WERI-Rb-1 (cell line): ENCODE results near the gene FCRL1.

Source experiments
- DNase-seq: peaks from one replicate; pipeline ENCODE4 v3.0.0-alpha.2; 2020
- H3K27ac ChIP-seq: fragments of 250-450 bp; sonication (Bioruptor Pico); 2 replicates; pipeline ENCODE4 v1.5.1; 2020; ENCODE audit warnings: mild to moderate bottlenecking, moderate library complexity
- H3K27me3 ChIP-seq: fragments of 250-450 bp; sonication (Bioruptor Pico); 2 replicates; pipeline ENCODE4 v1.5.1; 2021; ENCODE audit warnings: mild to moderate bottlenecking, low read depth, moderate library complexity; ENCODE audit not compliant: insufficient read depth, severe bottlenecking
- H3K36me3 ChIP-seq: fragments of 250-450 bp; sonication (Bioruptor Pico); 2 replicates; pipeline ENCODE4 v1.5.1; 2020; ENCODE audit warnings: mild to moderate bottlenecking, moderate library complexity
- H3K4me3 ChIP-seq: 2 replicates; pipeline ENCODE4 v1.5.1; 2011; ENCODE audit warnings: low read depth, mild to moderate bottlenecking, control low read depth, low read length
- H3K9me3 ChIP-seq: fragments of 250-450 bp; sonication (Bioruptor Pico); 2 replicates; pipeline ENCODE4 v1.5.1; 2021; ENCODE audit warnings: mild to moderate bottlenecking, moderate library complexity; ENCODE audit not compliant: severe bottlenecking
- CTCF ChIP-seq: IDR thresholded peaks from 2 replicates; pipeline ENCODE4 v1.5.1; 2011; ENCODE audit warnings: low read depth, mild to moderate bottlenecking, control low read depth, inconsistent platforms, low read length

The FCRL1 gene

DNA sequence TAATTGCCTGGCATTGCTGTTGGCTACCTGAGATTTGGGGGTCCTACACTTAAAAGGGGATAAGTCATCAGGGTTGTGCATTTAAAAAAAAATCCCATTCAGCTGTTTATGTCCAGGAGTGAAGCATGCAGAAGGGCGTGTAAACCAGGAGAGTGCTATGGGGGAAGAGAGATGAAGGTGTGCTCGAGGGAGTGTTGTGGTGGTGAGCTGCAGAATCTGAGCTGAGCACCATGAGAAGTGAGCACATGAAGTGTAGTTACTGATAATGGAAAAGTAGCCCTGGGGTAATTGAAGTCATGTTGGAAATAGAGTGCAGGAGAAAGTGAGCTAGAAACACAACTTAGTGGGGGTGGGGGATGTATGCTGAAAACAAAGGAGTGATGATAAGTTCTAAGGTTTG, 705 bp downstream of the FCRL1 start:
- H3K27me3 ChIP-seq, result peaks cover 93% of the 10 kb centered on the region
- H3K27ac ChIP-seq, result no peak overlapping the region
- H3K9me3 ChIP-seq, result peaks cover 2% of the 10 kb centered on the region
- TF ChIP-seq CTCF, result no peak
- DNase-seq, result no peak
- no peak overlapping the region for H3K4me3 ChIP-seq
- H3K36me3 ChIP-seq, result no peaks in the 10 kb centered on the region

GRCh38 chr1:157813269-157813668, 6.7 kb downstream of the FCRL1 start:
- no peaks in the 10 kb centered on the region for H3K36me3 ChIP-seq
- peaks cover 14% of the 10 kb centered on the region for H3K9me3 ChIP-seq
- H3K27me3 ChIP-seq, result peaks cover 72% of the 10 kb centered on the region
- H3K27ac ChIP-seq, result no peak overlapping the region
- DNase-seq, result no peak
- H3K4me3 ChIP-seq, result no peak overlapping the region
- TF ChIP-seq CTCF, result no peak

GRCh38 chr1:157806431-157807149, 13.3 kb downstream of the FCRL1 start:
- Histone ChIP-seq H3K27me3 (peaks cover 98% of the 10 kb centered on the region), H3K36me3 (no peaks in the 10 kb centered on the region), H3K9me3 (no peaks in the 10 kb centered on the region), H3K27ac (no peak overlapping the region), H3K4me3 (no peak overlapping the region)
- DNase-seq, result no peak
- TF ChIP-seq CTCF, result no peak

DNA sequence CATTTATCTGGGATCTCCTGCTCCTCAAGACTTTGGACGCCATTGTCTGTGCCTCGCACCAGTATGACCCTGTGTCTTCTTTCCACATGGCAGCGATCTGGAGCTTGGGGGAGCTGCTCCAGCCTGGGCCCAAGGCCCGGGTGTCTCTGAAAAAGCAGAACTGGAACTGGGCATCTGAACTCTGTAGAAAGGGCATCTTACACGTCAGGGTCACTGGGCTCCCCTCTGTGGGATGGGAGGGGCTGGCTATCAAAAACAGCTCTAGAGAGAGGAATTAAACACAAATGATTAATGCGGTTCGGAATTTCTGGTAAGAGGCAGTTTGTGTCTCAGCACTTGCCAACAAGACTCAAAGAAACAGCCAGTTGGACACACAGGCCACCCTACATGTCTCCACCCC, 16.1 kb downstream of the FCRL1 start:
- peaks cover 100% of the 10 kb centered on the region for H3K27me3 ChIP-seq
- H3K4me3 ChIP-seq, result no peak overlapping the region
- H3K36me3 ChIP-seq, result no peaks in the 10 kb centered on the region
- no peak for DNase-seq
- TF ChIP-seq CTCF, result no peak
- peaks cover 8% of the 10 kb centered on the region for H3K9me3 ChIP-seq
- no peak overlapping the region for H3K27ac ChIP-seq

DNA sequence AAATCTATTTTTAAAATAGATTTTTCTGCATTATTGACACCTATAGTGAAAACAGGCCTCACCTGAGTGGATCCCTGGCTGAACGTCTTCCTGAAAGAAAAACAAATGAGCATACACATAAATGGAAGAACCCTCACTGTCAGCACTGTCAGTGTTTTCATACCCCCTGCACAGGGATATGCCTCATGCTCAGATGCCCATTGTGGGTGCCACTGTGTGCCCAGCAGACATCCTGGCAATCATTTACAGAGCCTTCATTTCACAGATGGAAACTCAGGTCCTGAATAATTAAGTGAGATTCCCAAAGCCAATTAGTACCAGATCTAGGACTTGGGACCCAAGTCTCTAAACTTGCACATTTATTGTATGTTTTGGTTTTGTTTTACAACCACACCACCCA, 19.9 kb downstream of the FCRL1 start:
- Histone ChIP-seq H3K36me3 (no peaks in the 10 kb centered on the region), H3K27me3 (peaks cover 100% of the 10 kb centered on the region), H3K27ac (no peak overlapping the region), H3K4me3 (no peak overlapping the region), H3K9me3 (peaks cover 9% of the 10 kb centered on the region)
- DNase-seq, result no peak
- TF ChIP-seq CTCF, result no peak

- no peak for TF ChIP-seq CTCF
- Histone ChIP-seq H3K4me3 (no peak overlapping the region), H3K27ac (no peak overlapping the region), H3K36me3 (no peaks in the 10 kb centered on the region), H3K9me3 (peaks cover 16% of the 10 kb centered on the region), H3K27me3 (peaks cover 87% of the 10 kb centered on the region)
- no peak for DNase-seq
Observed at GRCh38 chr1:157798211-157798610, 21.7 kb downstream of the FCRL1 start.
